GM21717 (cell line): ENCODE measurements around the gene NDUFA1.
"Not testable (repeated sequence)": the region's sequence is repeated elsewhere in the genome, so short reads cannot be mapped to it uniquely, and the experiment has no call there.

Experiments used
- ATAC-seq: cut with Tn5 transposase; IDR thresholded peaks from one replicate; pipeline ENCODE4 v1.9.1; 2021; ENCODE audit warnings: mild to moderate bottlenecking, moderate library complexity; ENCODE audit not compliant: unreplicated experiment

Gene NDUFA1

DNA sequence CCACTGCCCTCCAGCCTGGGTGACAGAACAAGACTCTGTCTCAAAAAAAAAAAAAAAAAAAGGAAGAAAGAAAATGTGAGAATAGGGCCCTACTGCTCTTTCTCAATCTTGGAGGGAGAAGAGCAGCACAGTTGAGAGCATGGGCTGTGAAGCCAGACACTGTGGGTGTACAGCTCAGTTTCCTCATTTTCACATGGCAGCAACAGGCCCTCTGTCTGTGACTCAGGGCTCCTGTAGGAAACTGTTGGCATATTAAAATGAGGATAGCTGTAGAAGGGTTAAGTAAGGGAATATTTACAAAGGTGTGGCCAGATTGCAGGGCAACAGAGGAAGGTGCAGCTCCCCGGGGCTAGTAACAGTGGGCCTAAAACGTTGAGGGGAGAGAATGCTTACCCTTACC, 27.5 kb downstream of the NDUFA1 start:
- ATAC-seq, result no peak

GRCh38 chrX:119900976-119901375, 29.3 kb downstream of the NDUFA1 start:
- ATAC-seq, result no peak

- ATAC-seq, result no peak
These were observed 44.7 kb downstream of the NDUFA1 start for GRCh38 chrX:119916310-119916709.

GRCh38 chrX:119917877-119918276, 46.2 kb downstream of the NDUFA1 start:
- ATAC-seq, result no peak

GRCh38 chrX:119919835-119920585, 48.4 kb downstream of the NDUFA1 start:
- ATAC-seq, result no peak

DNA sequence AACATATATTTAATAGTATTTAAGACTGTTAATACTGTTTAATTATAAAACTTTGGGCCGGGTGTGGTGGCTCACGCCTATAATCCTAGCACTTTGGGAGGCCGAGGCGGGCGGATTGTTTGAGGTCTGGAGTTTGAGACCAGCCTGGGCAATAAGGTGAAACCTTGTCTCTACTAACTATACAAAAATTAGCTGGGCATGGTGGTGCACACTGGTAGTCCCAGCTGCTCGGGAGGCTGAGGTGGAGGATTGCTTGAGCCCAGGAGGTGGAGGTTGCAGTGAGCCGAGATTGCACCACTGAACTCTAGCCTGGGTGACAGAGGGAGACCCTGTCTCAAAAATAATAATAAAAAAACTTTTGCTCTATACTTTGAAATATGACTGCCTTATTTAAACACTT, 50.8 kb downstream of the NDUFA1 start:
- not testable (repeated sequence) for ATAC-seq
